HL-60 (cell line): Measurements from ENCODE around the gene CHST14.

Source experiments
- DNase-seq, 2 experiments: peaks; one replicate each; pipeline ENCODE4 v3.0.0-alpha.2; 2010 to 2020; ENCODE audit warnings: low read depth in 1 of 2, low spot score in 1 of 2
- H3K27ac ChIP-seq: fragments of 250-450 bp; sonication (Bioruptor Pico); replicated peaks from 2 replicates; pipeline ENCODE4 v1.5.1; 2020; ENCODE audit warnings: mild to moderate bottlenecking, moderate library complexity
- H3K27me3 ChIP-seq: fragments of 250-450 bp; sonication (Bioruptor Pico); 2 replicates; pipeline ENCODE4 v1.5.1; 2021; ENCODE audit warnings: mild to moderate bottlenecking, moderate library complexity; ENCODE audit not compliant: insufficient read depth, poor library complexity, severe bottlenecking
- H3K4me3 ChIP-seq: replicated peaks from 2 replicates; pipeline ENCODE4 v1.5.1; 2011; ENCODE audit warnings: mild to moderate bottlenecking, control low read depth, low read length; ENCODE audit not compliant: insufficient read depth
- CTCF ChIP-seq: IDR thresholded peaks from one replicate; pipeline ENCODE4 v1.5.1; 2011; ENCODE audit warnings: low read length, control low read depth, inconsistent platforms; ENCODE audit not compliant: insufficient read depth
- GABPA ChIP-seq: IDR thresholded peaks from 2 replicates; pipeline ENCODE4 v1.6.1; 2012; ENCODE audit warnings: low read depth
- POLR2AphosphoS5 ChIP-seq: IDR thresholded peaks from 2 replicates; pipeline ENCODE4 v1.6.1; 2012; ENCODE audit warnings: low read depth
- REST ChIP-seq: IDR thresholded peaks from 2 replicates; pipeline ENCODE4 v1.6.1; 2012; ENCODE audit warnings: low read depth; ENCODE audit not compliant: insufficient replicate concordance
- SPI1 ChIP-seq: IDR thresholded peaks from 2 replicates; pipeline ENCODE4 v1.6.1; 2012; ENCODE audit warnings: low read depth, mild to moderate bottlenecking, borderline replicate concordance

The CHST14 gene

GRCh38 chr15:40495516-40495915, 24.7 kb downstream of the CHST14 start:
- no peak for DNase-seq
- TF ChIP-seq GABPA, result no peak
- TF ChIP-seq REST, result no peak
- no peak for TF ChIP-seq POLR2AphosphoS5
- no peak overlapping the region for H3K27ac ChIP-seq
- no peak overlapping the region for H3K4me3 ChIP-seq
- peaks cover 2% of the 10 kb centered on the region for H3K27me3 ChIP-seq

- no peak for DNase-seq
- TF ChIP-seq SPI1 (no peak), GABPA (no peak), CTCF (no peak), POLR2AphosphoS5 (no peak), REST (no peak)
- peaks cover 2% of the 10 kb centered on the region for H3K27me3 ChIP-seq
Measured at GRCh38 chr15:40498418-40498817, 27.6 kb downstream of the CHST14 start.

GRCh38 chr15:40498891-40499290, 28.1 kb downstream of the CHST14 start:
- Histone ChIP-seq H3K4me3 (no peak overlapping the region), H3K27me3 (peaks cover 2% of the 10 kb centered on the region), H3K27ac (no peak overlapping the region)
- no peak for DNase-seq
- TF ChIP-seq SPI1 (no peak), GABPA (no peak), CTCF (no peak)

More at GRCh38 chr15:40498418-40498817, 27.6 kb downstream of the CHST14 start:
- Histone ChIP-seq H3K4me3 (no peak overlapping the region), H3K27ac (no peak overlapping the region)

GRCh38 chr15:40499931-40500330, 29.1 kb downstream of the CHST14 start:
- Histone ChIP-seq H3K27me3 (peaks cover 2% of the 10 kb centered on the region), H3K4me3 (no peak overlapping the region), H3K27ac (no peak overlapping the region)
- TF ChIP-seq REST (no peak), CTCF (no peak), POLR2AphosphoS5 (no peak), GABPA (no peak), SPI1 (no peak)
- DNase-seq, result no peak
